BLaER1 treated with 17β-estradiol and CSF1 and Interleukin-3, amounts not matched to agents 10 nM and 100 nM (cell line): ENCODE data around the gene SIX3.

Source experiments
- H3K27ac ChIP-seq, 11 experiments: shearing (Covaris generic); formaldehyde crosslinking; 2 replicates each; pipeline ENCODE4 v1.8.1; 2022
- H3K27me3 ChIP-seq, 11 experiments: shearing (Covaris generic); formaldehyde crosslinking; 2 replicates each; pipeline ENCODE4 v1.8.1; 2022
- H3K36me3 ChIP-seq, 11 experiments: shearing (Covaris generic); formaldehyde crosslinking; 2 replicates each; pipeline ENCODE4 v1.8.1; 2022
- H3K4me1 ChIP-seq, 10 experiments: shearing (Covaris generic); formaldehyde crosslinking; 2 replicates each; pipeline ENCODE4 v1.8.1; 2022
- H3K4me2 ChIP-seq, 11 experiments: shearing (Covaris generic); formaldehyde crosslinking; 2 replicates each; pipeline ENCODE4 v1.8.1; 2022
- H3K4me3 ChIP-seq, 10 experiments: shearing (Covaris generic); formaldehyde crosslinking; 2 replicates each; pipeline ENCODE4 v1.8.1; 2022
- H3K9ac ChIP-seq, 11 experiments: shearing (Covaris generic); formaldehyde crosslinking; 2 replicates each; pipeline ENCODE4 v1.8.1; 2022
- H3K9me3 ChIP-seq, 11 experiments: shearing (Covaris generic); formaldehyde crosslinking; replicated peaks in 1 of 11; 2 replicates each; pipeline ENCODE4 v1.8.1; 2022
- H4K20me1 ChIP-seq, 11 experiments: shearing (Covaris generic); formaldehyde crosslinking; 2 replicates each; pipeline ENCODE4 v1.8.1; 2022
- Cebpa-rat ChIP-seq, 11 experiments: shearing (Covaris generic); IDR thresholded peaks; 2 replicates each; pipeline ENCODE4 v1.8.1; 2022

Gene SIX3

GRCh38 chr2:44938287-44939105 is 3.0 kb upstream of the SIX3 start:
- Histone ChIP-seq H3K27ac (no peak overlapping the region), H3K27me3 (peaks cover 100% of the 10 kb centered on the region in 11 experiments), H3K36me3 (no peaks in the 10 kb centered on the region), H3K4me1 (peaks cover 16 to 25% (median 23%) of the 10 kb centered on the region in 10 experiments; a peak in 19 of 20 replicates), H3K9me3 (peaks cover 21 to 35% (median 27%) of the 10 kb centered on the region in 11 experiments), H3K9ac (peak overlapping the region in 1 of 11 experiments; percentile 26; a peak in 1 of 22 replicates), H4K20me1 (peaks cover 0 to 79% (median 62%) of the 10 kb centered on the region in 11 experiments; a peak in 16 of 22 replicates), H3K4me3 (peak overlapping the region in 7 of 10 experiments; percentile 10 to 55 (median 43); a peak in 12 of 20 replicates), H3K4me2 (peak overlapping the region; percentile 46 to 94 (median 70); a peak in 21 of 22 replicates)
- no peak for TF ChIP-seq Cebpa-rat (IDR thresholded peaks at IDR 0.05)

DNA sequence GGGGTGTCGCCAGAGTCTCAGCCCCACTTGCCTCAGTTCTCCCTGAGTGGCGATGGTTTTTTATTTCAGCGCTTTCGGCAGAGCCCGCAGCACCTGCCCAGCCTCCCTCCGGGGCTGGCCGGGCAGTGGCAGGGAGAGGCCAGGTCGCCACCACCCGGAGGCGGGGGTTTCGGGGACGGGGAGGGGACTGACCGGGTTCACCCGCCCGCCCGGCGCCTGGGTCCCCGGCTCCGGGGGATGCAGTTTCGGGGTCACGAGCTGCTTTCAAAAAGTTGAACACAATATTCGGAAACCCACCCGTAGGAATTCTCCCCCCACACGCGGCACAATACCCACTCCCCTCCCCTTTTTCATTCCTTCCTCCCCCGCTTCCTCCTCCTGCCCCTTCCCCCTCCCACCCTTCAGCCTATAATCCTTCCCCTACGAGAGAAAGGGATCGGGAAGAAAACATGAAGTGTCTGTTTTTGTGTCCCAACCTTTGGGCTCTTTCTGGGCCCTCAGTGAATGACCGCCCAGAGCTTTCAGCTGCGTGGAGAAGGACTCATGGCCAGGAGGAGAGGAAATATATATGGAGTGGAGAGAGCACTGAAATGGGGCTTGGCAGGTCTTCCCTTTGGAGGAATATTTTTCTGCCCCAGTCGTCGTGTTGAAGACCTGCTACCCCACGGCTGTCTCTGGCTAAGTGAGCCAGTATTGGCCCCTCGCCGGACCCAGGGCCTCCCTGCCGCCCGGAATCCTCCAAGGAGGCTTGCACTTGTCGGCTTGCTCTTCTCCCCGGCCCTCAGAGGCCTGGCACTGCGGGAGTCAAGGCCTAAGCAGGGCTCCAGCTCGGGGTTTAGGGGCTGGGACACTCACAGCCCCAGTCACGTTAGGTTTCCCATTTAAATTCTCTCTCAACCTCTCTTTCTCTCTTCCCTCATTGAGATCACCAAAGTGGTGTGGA is 2.1 kb upstream of the SIX3 start:
- peak overlapping the region; percentile 46 to 94 (median 70); a peak in 21 of 22 replicates for H3K4me2 ChIP-seq

GRCh38 chr2:44940049-44940494 is 1.4 kb upstream of the SIX3 start:
- no peak overlapping the region for H3K27ac ChIP-seq
- peaks cover 0 to 80% (median 63%) of the 10 kb centered on the region in 11 experiments; a peak in 16 of 22 replicates for H4K20me1 ChIP-seq
- H3K9me3 ChIP-seq, result peaks cover 26 to 39% (median 30%) of the 10 kb centered on the region in 11 experiments
- TF ChIP-seq Cebpa-rat (IDR thresholded peaks at IDR 0.05), result no peak
- H3K36me3 ChIP-seq, result no peaks in the 10 kb centered on the region
- no peak overlapping the region for H3K4me2 ChIP-seq
- peaks cover 100% of the 10 kb centered on the region in 11 experiments for H3K27me3 ChIP-seq
- no peak overlapping the region for H3K4me3 ChIP-seq
- H3K4me1 ChIP-seq, result peaks cover 12 to 21% (median 20%) of the 10 kb centered on the region in 10 experiments; a peak in 19 of 20 replicates
- H3K9ac ChIP-seq, result no peak overlapping the region

More for the DNA sequence above, 2.1 kb upstream of the SIX3 start:
- no peaks in the 10 kb centered on the region for H3K36me3 ChIP-seq
- no peak for TF ChIP-seq Cebpa-rat (IDR thresholded peaks at IDR 0.05)
- peak overlapping the region in 1 of 11 experiments; percentile 26; a peak in 1 of 22 replicates for H3K9ac ChIP-seq
- H3K4me3 ChIP-seq, result peak overlapping the region in 7 of 10 experiments; percentile 3 to 53 (median 43); a peak in 9 of 20 replicates
- peaks cover 0 to 82% (median 65%) of the 10 kb centered on the region in 11 experiments; a peak in 16 of 22 replicates for H4K20me1 ChIP-seq
- H3K27ac ChIP-seq, result no peak overlapping the region
- peaks cover 16 to 25% (median 23%) of the 10 kb centered on the region in 10 experiments; a peak in 19 of 20 replicates for H3K4me1 ChIP-seq
- H3K27me3 ChIP-seq, result peaks cover 100% of the 10 kb centered on the region in 11 experiments
- peaks cover 21 to 37% (median 27%) of the 10 kb centered on the region in 11 experiments for H3K9me3 ChIP-seq

- H3K27ac ChIP-seq, result no peak overlapping the region
- TF ChIP-seq Cebpa-rat (IDR thresholded peaks at IDR 0.05), result no peak
- H3K36me3 ChIP-seq, result no peaks in the 10 kb centered on the region
- peaks cover 0 to 76% (median 60%) of the 10 kb centered on the region in 11 experiments; a peak in 16 of 22 replicates for H4K20me1 ChIP-seq
- peaks cover 100% of the 10 kb centered on the region in 11 experiments for H3K27me3 ChIP-seq
- peak overlapping the region in 1 of 10 experiments; percentile 24; a peak in 1 of 20 replicates for H3K4me3 ChIP-seq
- H3K4me1 ChIP-seq, result peaks cover 9 to 20% (median 15%) of the 10 kb centered on the region in 10 experiments; a peak in 16 of 20 replicates
- peaks cover 26 to 39% (median 30%) of the 10 kb centered on the region in 11 experiments for H3K9me3 ChIP-seq
- H3K9ac ChIP-seq, result no peak overlapping the region
- no peak overlapping the region for H3K4me2 ChIP-seq
Measured at GRCh38 chr2:44940732-44941464, 604 bp upstream of the SIX3 start.

GRCh38 chr2:44942304-44943030 is 965 bp downstream of the SIX3 start:
- peaks cover 0 to 72% (median 47%) of the 10 kb centered on the region in 11 experiments; a peak in 16 of 22 replicates for H4K20me1 ChIP-seq
- peaks cover 26 to 39% (median 30%) of the 10 kb centered on the region in 11 experiments for H3K9me3 ChIP-seq
- no peak for TF ChIP-seq Cebpa-rat (IDR thresholded peaks at IDR 0.05)
- peaks cover 9 to 18% (median 15%) of the 10 kb centered on the region in 10 experiments; a peak in 16 of 20 replicates for H3K4me1 ChIP-seq
- peaks cover 100% of the 10 kb centered on the region in 11 experiments for H3K27me3 ChIP-seq
- no peak overlapping the region for H3K9ac ChIP-seq
- no peak overlapping the region for H3K4me2 ChIP-seq
- no peak overlapping the region for H3K27ac ChIP-seq
- H3K4me3 ChIP-seq, result peak overlapping the region in 2 of 10 experiments; percentile 4 to 11; a peak in 2 of 20 replicates
- no peaks in the 10 kb centered on the region for H3K36me3 ChIP-seq

DNA sequence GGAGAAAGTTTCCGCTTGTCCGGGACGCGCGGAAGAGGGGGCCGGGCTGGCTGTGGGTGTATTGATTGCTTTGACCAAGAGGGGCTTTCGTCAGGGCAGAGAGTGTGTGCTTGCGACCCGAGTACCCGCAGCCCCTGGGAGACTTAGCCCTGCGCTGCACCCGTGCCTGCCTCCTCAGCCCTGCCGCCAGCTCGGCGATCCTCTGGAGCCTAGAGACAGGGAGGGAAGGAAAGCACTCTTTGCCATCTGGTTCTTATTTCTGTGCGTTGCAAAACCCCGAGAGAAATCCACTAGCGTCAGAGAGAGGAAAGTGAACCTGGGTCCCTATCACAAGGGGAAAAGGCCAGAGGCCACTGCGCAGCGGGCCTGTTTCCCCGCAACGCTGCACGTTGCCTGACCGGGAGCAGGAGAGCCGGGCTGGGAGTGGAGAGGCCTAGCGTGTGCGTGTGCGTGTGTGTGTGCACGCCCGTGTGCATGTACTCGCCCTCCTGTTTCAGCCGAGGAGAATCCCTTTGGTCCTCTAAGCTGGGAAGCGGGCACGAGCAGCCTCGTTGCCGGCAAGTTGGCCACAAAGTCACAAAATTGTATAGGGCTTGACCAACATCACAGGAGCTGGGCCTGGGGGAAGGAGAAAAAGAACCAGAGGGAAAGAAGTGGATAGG is 1.7 kb downstream of the SIX3 start:
- Histone ChIP-seq H3K36me3 (no peaks in the 10 kb centered on the region), H3K27ac (no peak overlapping the region), H3K4me3 (peak overlapping the region in 1 of 10 experiments; percentile 11; a peak in 1 of 20 replicates), H3K27me3 (peaks cover 100% of the 10 kb centered on the region in 11 experiments), H3K4me1 (peaks cover 9 to 11% (median 10%) of the 10 kb centered on the region in 10 experiments; a peak in 16 of 20 replicates), H3K9me3 (peaks cover 26 to 39% (median 30%) of the 10 kb centered on the region in 11 experiments), H4K20me1 (peaks cover 0 to 71% (median 43%) of the 10 kb centered on the region in 11 experiments; a peak in 16 of 22 replicates), H3K4me2 (no peak overlapping the region), H3K9ac (no peak overlapping the region)
- TF ChIP-seq Cebpa-rat (IDR thresholded peaks at IDR 0.05), result no peak

GRCh38 chr2:44943693-44944101 is 2.2 kb downstream of the SIX3 start:
- Histone ChIP-seq H4K20me1 (peaks cover 0 to 71% (median 37%) of the 10 kb centered on the region in 11 experiments; a peak in 16 of 22 replicates), H3K27ac (no peak overlapping the region), H3K27me3 (peaks cover 100% of the 10 kb centered on the region in 11 experiments), H3K9ac (no peak overlapping the region), H3K4me1 (peaks cover 4 to 5% (median 4%) of the 10 kb centered on the region in 10 experiments; a peak in 16 of 20 replicates), H3K36me3 (no peaks in the 10 kb centered on the region), H3K4me2 (no peak overlapping the region), H3K4me3 (no peak overlapping the region), H3K9me3 (peaks cover 26 to 39% (median 30%) of the 10 kb centered on the region in 11 experiments)
- no peak for TF ChIP-seq Cebpa-rat (IDR thresholded peaks at IDR 0.05)
